IMR-90 (cell line): Measurements from ENCODE around the gene HEYL. TPM values are rescaled to one million over a fixed set of nuclear protein-coding genes. Genes with fewer than 3 reads are reported as not detected.

Experiments used
- ATAC-seq: fragments of 200-7000 bp; cut with Tn5 transposase; 2 replicates; pipeline ENCODE4 v1.9.1; 2020; ENCODE audit warnings: low read depth, mild to moderate bottlenecking, moderate library complexity
- BruUV-seq: library from RNA; stranded (reverse); fragments of 400-500 nt; replicated peaks from 2 replicates; lab custom pipeline; 2021; lab: Mats Ljungman, UMichigan
- CTCF ChIA-PET: fragments of 300-600 bp; formaldehyde crosslinking; extraction: SDS; loops from one replicate; lab custom pipeline; 2021; ENCODE audit warnings: antibody characterized with exemption; lab: Yijun Ruan, JAX
- POLR2A ChIA-PET: fragments of 300-600 bp; sonication (Branson Sonifier 250); formaldehyde crosslinking; loops from one replicate; lab custom pipeline; 2022; ENCODE audit warnings: antibody characterized with exemption; ENCODE audit not compliant: unreplicated experiment; lab: Charles Lee
- DNase-seq: peaks from one replicate; pipeline ENCODE4 v3.0.0; 2013
- H2AFZ ChIP-seq: replicated peaks from 2 replicates; pipeline ENCODE3; 2013; ENCODE audit warnings: low read length, mild to moderate bottlenecking; ENCODE audit not compliant: poor library complexity
- H2AK5ac ChIP-seq: 2 replicates; pipeline ENCODE4 v1.6.1; 2013; ENCODE audit warnings: low read depth, low read length, inconsistent platforms
- H2AK9ac ChIP-seq: replicated peaks from 2 replicates; pipeline ENCODE3; 2013; ENCODE audit warnings: mild to moderate bottlenecking, low read depth, low read length, moderate library complexity; ENCODE audit not compliant: poor library complexity
- H2BK120ac ChIP-seq: 2 replicates; pipeline ENCODE4 v1.6.1; 2013; ENCODE audit warnings: low read depth, low read length, inconsistent platforms
- H2BK15ac ChIP-seq: 3 replicates; pipeline ENCODE4 v1.6.1; 2013; ENCODE audit warnings: low read depth, low read length, inconsistent platforms
- H2BK20ac ChIP-seq: 2 replicates; pipeline ENCODE4 v1.6.1; 2013; ENCODE audit warnings: low read depth, mild to moderate bottlenecking, inconsistent platforms, low read length, moderate library complexity
- H2BK5ac ChIP-seq: 2 replicates; pipeline ENCODE4 v1.6.1; 2013; ENCODE audit warnings: mild to moderate bottlenecking, low read depth, low read length, inconsistent platforms; ENCODE audit not compliant: poor library complexity, severe bottlenecking
- H3K14ac ChIP-seq: replicated peaks from 2 replicates; pipeline ENCODE4 v1.6.1; 2013; ENCODE audit warnings: low read depth, low read length, inconsistent platforms
- H3K18ac ChIP-seq: 2 replicates; pipeline ENCODE4 v1.6.1; 2013; ENCODE audit warnings: low read depth, low read length, control low read depth
- H3K23ac ChIP-seq: 2 replicates; pipeline ENCODE4 v1.6.1; 2013; ENCODE audit warnings: low read depth, low read length, inconsistent platforms
- H3K27ac ChIP-seq: 2 replicates; pipeline ENCODE4 v1.5.1; 2013; ENCODE audit warnings: mild to moderate bottlenecking, control low read depth, low read length; ENCODE audit not compliant: insufficient read depth
- H3K27me3 ChIP-seq: 2 replicates; pipeline ENCODE4 v1.6.1; 2013; ENCODE audit warnings: low read length; ENCODE audit not compliant: control insufficient read depth, insufficient read depth
- H3K36me3 ChIP-seq: 2 replicates; pipeline ENCODE4 v1.6.1; 2013; ENCODE audit warnings: low read length, mixed read lengths; ENCODE audit not compliant: control insufficient read depth, insufficient read depth
- H3K4ac ChIP-seq: 2 replicates; pipeline ENCODE4 v1.6.1; 2013; ENCODE audit warnings: low read depth, low read length, inconsistent platforms
- H3K4me1 ChIP-seq: 2 replicates; pipeline ENCODE4 v1.6.1; 2013; ENCODE audit warnings: low read length, mixed read lengths; ENCODE audit not compliant: control insufficient read depth, insufficient read depth
- H3K4me2 ChIP-seq: 2 replicates; pipeline ENCODE4 v1.6.1; 2013; ENCODE audit warnings: low read depth, mild to moderate bottlenecking, control low read depth, low read length, moderate library complexity
- H3K4me3 ChIP-seq: 2 replicates; pipeline ENCODE4 v1.5.1; 2013; ENCODE audit warnings: low read depth, mild to moderate bottlenecking, control low read depth, low read length, moderate library complexity; ENCODE audit not compliant: insufficient read depth
- H3K56ac ChIP-seq: 2 replicates; pipeline ENCODE4 v1.6.1; 2013; ENCODE audit warnings: low read length, inconsistent platforms; ENCODE audit not compliant: insufficient read depth; ENCODE audit errors: extremely low read depth
- H3K79me1 ChIP-seq, 2 experiments: 2 replicates each; pipeline ENCODE4 v1.6.1; 2013; ENCODE audit warnings: low read length in 2 of 2, inconsistent platforms in 1 of 2, low read depth in 1 of 2
- H3K9ac ChIP-seq: 2 replicates; pipeline ENCODE4 v1.6.1; 2013; ENCODE audit warnings: low read depth, low read length, control low read depth
- H3K9me1 ChIP-seq: 2 replicates; pipeline ENCODE4 v1.6.1; 2013; ENCODE audit warnings: low read length, inconsistent platforms; ENCODE audit not compliant: insufficient read depth
- H3K9me3 ChIP-seq: 2 replicates; pipeline ENCODE4 v1.6.1; 2013; ENCODE audit warnings: low read length; ENCODE audit not compliant: control insufficient read depth, insufficient read depth
- H4K20me1 ChIP-seq: 2 replicates; pipeline ENCODE4 v1.6.1; 2013; ENCODE audit warnings: low read length, inconsistent platforms; ENCODE audit not compliant: insufficient read depth
- H4K5ac ChIP-seq: 2 replicates; pipeline ENCODE4 v1.6.1; 2013; ENCODE audit warnings: mild to moderate bottlenecking, low read depth, low read length, control low read depth
- H4K8ac ChIP-seq, 2 experiments: 2 replicates each; pipeline ENCODE4 v1.6.1; 2013; ENCODE audit warnings: low read depth in 2 of 2, low read length in 2 of 2, control low read depth in 1 of 2, inconsistent platforms in 1 of 2
- H4K91ac ChIP-seq: 2 replicates; pipeline ENCODE4 v1.6.1; 2013; ENCODE audit warnings: low read depth, low read length, inconsistent platforms; ENCODE audit not compliant: insufficient read depth
- BHLHE40 ChIP-seq: fragments of 150-350 bp; IDR thresholded peaks from 2 replicates; pipeline ENCODE4 v1.6.1; 2016; ENCODE audit warnings: mild to moderate bottlenecking, low read depth, low read length
- CEBPB ChIP-seq: IDR thresholded peaks from 2 replicates; pipeline ENCODE4 v1.6.1; 2012; ENCODE audit warnings: low read depth, low read length, improper control_type of control experiment
- CHD1 ChIP-seq: IDR thresholded peaks from 2 replicates; pipeline ENCODE4 v1.6.1; 2012; ENCODE audit warnings: low read depth, low read length, improper control_type of control experiment
- CTCF ChIP-seq: conservative IDR thresholded peaks from 2 replicates; pipeline ENCODE4 v1.5.1; 2012; ENCODE audit warnings: mild to moderate bottlenecking, low read depth, low read length, improper control_type of control experiment
- ELK1 ChIP-seq: fragments of 150-350 bp; IDR thresholded peaks from 2 replicates; pipeline ENCODE4 v1.6.1; 2016; ENCODE audit warnings: low read depth, mild to moderate bottlenecking, low read length, moderate library complexity, borderline replicate concordance
- FOS ChIP-seq: fragments of 150-350 bp; IDR thresholded peaks from 2 replicates; pipeline ENCODE4 v1.6.1; 2016; ENCODE audit warnings: low read depth, low read length
- MAFK ChIP-seq: IDR thresholded peaks from 2 replicates; pipeline ENCODE4 v1.6.1; 2012; ENCODE audit warnings: low read depth, low read length, improper control_type of control experiment
- MAZ ChIP-seq: IDR thresholded peaks from 2 replicates; pipeline ENCODE4 v1.6.1; 2012; ENCODE audit warnings: low read depth, mild to moderate bottlenecking, low read length, improper control_type of control experiment, moderate library complexity, borderline replicate concordance
- MXI1 ChIP-seq: IDR thresholded peaks from 2 replicates; pipeline ENCODE4 v1.6.1; 2012; ENCODE audit warnings: low read depth, mild to moderate bottlenecking, low read length, moderate library complexity, borderline replicate concordance
- NFE2L2 ChIP-seq: fragments of 150-350 bp; IDR thresholded peaks from 2 replicates; pipeline ENCODE4 v1.6.1; 2016; ENCODE audit warnings: low read depth, mild to moderate bottlenecking, low read length
- POLR2A ChIP-seq: IDR thresholded peaks from 2 replicates; pipeline ENCODE4 v1.6.1; 2012; ENCODE audit warnings: mild to moderate bottlenecking, low read depth, low read length
- RAD21 ChIP-seq: IDR thresholded peaks from 2 replicates; pipeline ENCODE4 v1.6.1; 2012; ENCODE audit warnings: low read length, improper control_type of control experiment
- RCOR1 ChIP-seq: IDR thresholded peaks from 2 replicates; pipeline ENCODE4 v1.6.1; 2012; ENCODE audit warnings: mild to moderate bottlenecking, low read length, improper control_type of control experiment; ENCODE audit not compliant: insufficient replicate concordance
- RFX5 ChIP-seq: IDR thresholded peaks from 2 replicates; pipeline ENCODE4 v1.8.0; 2012; ENCODE audit warnings: low read depth, mild to moderate bottlenecking, low read length, moderate library complexity
- SMC3 ChIP-seq: fragments of 150-350 bp; IDR thresholded peaks from 2 replicates; pipeline ENCODE4 v1.6.1; 2016; ENCODE audit warnings: low read depth, mild to moderate bottlenecking, antibody characterized with exemption, low read length, moderate library complexity
- USF2 ChIP-seq: fragments of 150-350 bp; IDR thresholded peaks from 2 replicates; pipeline ENCODE4 v1.6.1; 2017; ENCODE audit warnings: mild to moderate bottlenecking, antibody characterized with exemption, low read length, low read depth
- whole genome bisulfite sequencing, 2 experiments: methylation state at CpG; one replicate each; pipeline versions ENCODE4 v1.1.5 to v1.1.7; 2013; ENCODE audit warnings: missing lambda C conversion rate in 2 of 2; ENCODE audit not compliant: insufficient read length in 1 of 2; ENCODE audit errors: extremely low coverage in 2 of 2; 5-methylcytosine and 5-hydroxymethylcytosine counted together
- dilution Hi-C: fragments of 300-500 bp; cut with HindIII; formaldehyde crosslinking; loops from one replicate; pipeline ENCODE4 v1.14.3; 2018; ENCODE audit warnings: low sequenced_read_pairs; ENCODE audit not compliant: unreplicated experiment
- in situ Hi-C: fragments of 300-500 bp; cut with MboI; formaldehyde crosslinking; loops from 3 replicates; pipeline ENCODE4 v1.14.3; 2019; ENCODE audit warnings: low sequenced_read_pairs, inconsistent platforms, mixed read lengths
- intact Hi-C: fragments of 100-400 bp; cut with micrococcal nuclease; formaldehyde crosslinking; loops from 2 replicates; pipeline ENCODE4 v1.10.0; 2022
- polyA plus RNA-seq, 3 experiments: library from polyadenylated mRNA; depleted of rRNA; stranded (reverse); fragments of >200 nt; gene quantifications; 2 replicates each; pipeline ENCODE4 v1.2.3, GENCODE V29; 2012; ENCODE audit warnings: low replicate concordance in 1 of 3
- total RNA-seq: library from RNA; depleted of rRNA; stranded (reverse); fragments of >200 nt; gene quantifications from 2 replicates; pipeline ENCODE4 v1.2.3, GENCODE V29; 2012

Gene HEYL
- total and polyA plus RNA-seq, 2 of the 4 experiments (the other 2 are of a cell fraction) = 0.02 TPM; not detected in 1

GRCh38 chr1:39645411-39646043 lies 6.1 kb upstream of the HEYL start:
- Histone ChIP-seq H3K4me2 (no peak overlapping the region), H2AK5ac (peak overlapping the region; percentile 24; the same call in 1 of the 2 replicates), H3K56ac (no peak overlapping the region), H3K9ac (no peak overlapping the region), H4K8ac (no peak overlapping the region), H3K23ac (no peak overlapping the region), H2BK20ac (no peak overlapping the region), H3K4me1 (peaks cover 13% of the 10 kb centered on the region), H3K27me3 (peaks cover 4% of the 10 kb centered on the region; the same call in 1 of the 2 replicates), H2AFZ (no peak overlapping the region), H3K79me1 (no peaks in the 10 kb centered on the region), H3K27ac (no peak overlapping the region), H2BK120ac (peak overlapping the region; percentile 2; the same call in 1 of the 2 replicates), H4K20me1 (no peaks in the 10 kb centered on the region), H3K9me1 (0 out of 2 replicates have a peak, but pooled peaks cover 7% of the 10 kb centered on the region), H3K18ac (no peak overlapping the region), H3K14ac (no peak overlapping the region), H3K36me3 (no peaks in the 10 kb centered on the region), H4K91ac (no peak overlapping the region; the same call in 1 of the 2 replicates), H2BK5ac (no peak overlapping the region), H4K5ac (no peak overlapping the region), H3K4me3 (no peak overlapping the region), H2AK9ac (no peak overlapping the region), H3K4ac (no peak overlapping the region), H3K9me3 (no peaks in the 10 kb centered on the region; the same call in 1 of the 2 replicates), H2BK15ac (no peak overlapping the region)
- no peak for DNase-seq
- TF ChIP-seq RFX5 = no peak
- TF ChIP-seq USF2 = no peak
- no peak for TF ChIP-seq FOS
- no peak for TF ChIP-seq RCOR1
- no peak for TF ChIP-seq BHLHE40
- no peak for TF ChIP-seq CTCF
- no peak for TF ChIP-seq POLR2A
- no peak for TF ChIP-seq ELK1
- TF ChIP-seq MXI1 = no peak
- TF ChIP-seq NFE2L2 = no peak
- TF ChIP-seq MAZ = no peak
- no peak for TF ChIP-seq SMC3
- TF ChIP-seq CHD1 = no peak
- TF ChIP-seq CEBPB = no peak
- TF ChIP-seq MAFK = no peak
- TF ChIP-seq RAD21 = no peak
- ChIA-PET POLR2A (no interaction called here), CTCF (interaction anchor here (1.4 to 1.8 kb wide), 2 partner anchors 12 to 40 kb away, joined by 3 to 15 read pairs; no protein-coding TSS in a partner anchor)
- dilution Hi-C loops (no loop called here), intact Hi-C loops (no loop called here), in situ Hi-C loops (no loop called here)
- no TSS peak for BruUV-seq
- WGBS, 2 experiments = no CpG with 5 or more reads among the region's 3 CpGs
- no peak for ATAC-seq
